HG02973 (cell line): Measurements from ENCODE around the gene NAV2.
A peak's percentile ranks its signal among the peaks of the same experiment; 100 is the strongest.

Experiments used
- ATAC-seq: cut with Tn5 transposase; IDR thresholded peaks from one replicate; pipeline ENCODE4 v1.9.1; 2021; ENCODE audit warnings: moderate library complexity; ENCODE audit not compliant: unreplicated experiment

Gene NAV2

DNA sequence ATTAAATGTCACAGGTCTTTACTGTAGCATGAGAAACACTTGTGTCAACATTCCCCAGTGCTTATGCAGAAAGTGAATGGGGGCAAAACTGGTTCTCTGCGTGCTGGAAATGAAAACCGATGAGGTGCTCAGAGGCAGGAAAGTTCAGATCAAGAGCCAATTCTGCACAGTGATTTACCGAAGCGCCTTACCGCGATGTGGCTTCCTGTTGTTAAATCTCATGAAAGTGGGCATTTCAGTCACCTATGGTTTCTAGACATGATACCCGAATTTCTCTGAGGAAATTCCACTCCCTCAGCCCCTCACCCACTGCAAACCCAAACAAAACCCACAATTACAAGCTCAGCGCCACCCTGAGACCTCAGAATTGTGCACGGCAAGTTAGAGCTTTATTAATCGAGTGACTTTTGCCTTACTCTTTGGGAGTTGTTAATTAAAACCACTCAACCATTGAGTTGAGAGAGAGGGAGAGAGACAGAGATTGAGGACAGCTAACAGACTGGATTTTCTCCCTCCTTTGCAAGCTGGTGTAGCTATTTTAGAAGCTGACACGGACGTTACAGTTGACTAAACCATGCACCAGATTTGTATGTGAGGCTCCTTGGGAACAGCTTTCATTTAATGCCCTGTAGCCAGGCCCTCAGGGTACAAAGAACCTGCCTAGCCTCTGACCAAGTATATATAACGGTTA is 251.2 kb downstream of the NAV2 start:
- no peak for ATAC-seq

DNA sequence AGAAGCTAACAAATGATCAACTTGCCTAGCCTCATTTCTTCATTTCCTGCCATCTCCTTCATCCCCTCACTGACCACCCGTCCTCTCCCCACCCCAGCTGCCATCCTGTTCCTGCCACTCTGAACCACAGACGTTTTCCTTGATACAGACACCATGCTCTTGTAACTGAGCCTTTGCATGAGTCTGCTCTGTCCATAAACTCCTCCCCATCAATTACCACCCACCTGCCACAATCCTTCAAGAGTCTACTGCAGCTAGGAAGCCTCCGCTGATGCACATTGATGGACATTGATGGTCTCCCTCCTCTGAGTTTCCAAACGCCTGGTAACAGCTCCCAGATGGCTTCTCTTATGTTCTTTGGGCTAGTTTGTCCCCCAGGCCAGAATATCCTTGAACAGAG is 253.8 kb downstream of the NAV2 start:
- ATAC-seq = no peak

DNA sequence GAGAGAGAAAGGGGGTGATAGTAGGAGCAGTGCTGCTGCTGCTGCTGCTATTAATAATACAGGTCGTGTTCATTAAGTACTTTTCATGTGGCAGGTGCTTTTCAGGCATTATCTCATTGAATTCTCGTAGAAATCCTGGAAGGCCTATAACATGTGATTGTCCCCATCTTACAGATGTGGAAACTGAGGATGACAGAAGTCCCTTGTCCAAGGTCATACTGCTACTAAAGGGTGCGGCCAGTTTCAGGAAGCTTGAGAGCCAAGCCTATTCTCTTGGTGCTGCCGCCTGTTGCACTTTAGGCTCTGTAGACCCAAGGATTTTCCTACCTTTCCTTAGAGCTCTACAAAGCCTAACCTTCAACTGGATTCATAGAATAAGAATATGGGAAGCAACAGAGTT is 254.3 kb downstream of the NAV2 start:
- no peak for ATAC-seq

- ATAC-seq = no peak
Measured at GRCh38 chr11:19967787-19968186, 255.2 kb downstream of the NAV2 start.

- ATAC-seq = no peak
Measured at GRCh38 chr11:19968860-19969259, 256.2 kb downstream of the NAV2 start.

GRCh38 chr11:19970944-19971343 is 258.3 kb downstream of the NAV2 start:
- no peak for ATAC-seq

DNA sequence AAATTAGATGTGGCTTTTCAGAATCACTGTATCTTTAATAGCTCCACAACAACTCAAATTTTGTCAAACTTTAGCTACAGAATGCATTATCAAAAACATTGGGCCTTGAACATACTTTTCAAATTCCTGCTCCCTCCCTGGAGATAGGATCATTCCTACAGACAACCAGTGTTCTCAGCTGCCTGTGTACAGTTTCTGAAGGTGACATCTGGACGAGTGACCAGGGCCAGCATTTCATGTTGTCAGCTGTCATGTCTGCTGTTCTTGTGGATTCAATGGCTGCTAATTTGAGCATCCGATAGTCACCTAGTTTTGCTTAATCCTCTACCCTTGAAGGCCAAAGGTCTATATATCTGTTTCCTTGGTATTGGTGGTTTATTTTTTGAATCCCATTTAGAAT is 259.5 kb downstream of the NAV2 start:
- ATAC-seq = no peak

- no peak for ATAC-seq
Measured at GRCh38 chr11:19972651-19973050, 260.0 kb downstream of the NAV2 start.

DNA sequence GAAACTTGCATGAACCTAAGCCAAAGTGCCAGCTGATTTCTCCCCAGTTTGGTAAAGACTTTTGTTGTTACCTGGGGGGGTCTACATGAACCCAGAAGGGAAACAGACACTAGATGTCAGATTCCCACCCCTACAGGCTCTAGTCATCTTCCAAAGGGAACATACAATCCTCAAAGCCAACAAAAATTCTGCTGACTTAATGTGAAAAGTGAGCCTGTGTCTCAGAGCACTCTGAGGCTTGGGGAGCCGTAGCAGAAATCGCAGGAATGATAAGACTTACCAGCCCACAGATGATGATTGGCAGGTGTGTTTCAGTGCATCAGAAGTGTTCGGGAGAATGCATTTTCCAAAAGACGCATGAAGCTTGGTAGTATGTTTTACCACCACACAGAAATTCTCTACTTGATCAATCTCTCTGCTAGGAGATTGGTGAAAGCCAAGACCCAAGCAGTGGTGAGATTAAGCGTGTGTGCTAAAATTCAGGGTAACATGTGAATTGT is 260.5 kb downstream of the NAV2 start:
- ATAC-seq = no peak

DNA sequence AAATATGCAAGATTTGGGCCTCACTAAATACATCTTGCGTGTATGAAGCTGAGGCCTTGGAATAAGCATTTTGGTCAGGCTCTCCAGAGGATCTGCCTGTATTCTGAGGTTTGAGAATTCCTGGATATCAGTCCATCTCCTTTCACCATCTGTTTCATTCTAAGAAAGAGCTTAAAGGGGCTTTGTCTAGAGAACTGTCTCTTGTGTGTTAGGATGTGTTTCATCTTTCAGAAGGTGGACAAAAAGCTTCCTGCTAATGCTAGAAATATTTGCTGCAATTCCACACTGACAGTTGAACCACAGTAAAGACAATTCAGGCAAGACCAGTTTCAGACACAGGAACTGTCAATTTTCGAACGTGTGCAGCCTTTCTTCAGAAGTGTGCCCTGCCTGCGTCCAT is 262.2 kb downstream of the NAV2 start:
- no peak for ATAC-seq

GRCh38 chr11:19975414-19975990 is 262.9 kb downstream of the NAV2 start:
- no peak for ATAC-seq

GRCh38 chr11:19976281-19976941 is 263.8 kb downstream of the NAV2 start:
- no peak for ATAC-seq

- no peak for ATAC-seq
Measured at GRCh38 chr11:19977941-19978340, 265.3 kb downstream of the NAV2 start.

DNA sequence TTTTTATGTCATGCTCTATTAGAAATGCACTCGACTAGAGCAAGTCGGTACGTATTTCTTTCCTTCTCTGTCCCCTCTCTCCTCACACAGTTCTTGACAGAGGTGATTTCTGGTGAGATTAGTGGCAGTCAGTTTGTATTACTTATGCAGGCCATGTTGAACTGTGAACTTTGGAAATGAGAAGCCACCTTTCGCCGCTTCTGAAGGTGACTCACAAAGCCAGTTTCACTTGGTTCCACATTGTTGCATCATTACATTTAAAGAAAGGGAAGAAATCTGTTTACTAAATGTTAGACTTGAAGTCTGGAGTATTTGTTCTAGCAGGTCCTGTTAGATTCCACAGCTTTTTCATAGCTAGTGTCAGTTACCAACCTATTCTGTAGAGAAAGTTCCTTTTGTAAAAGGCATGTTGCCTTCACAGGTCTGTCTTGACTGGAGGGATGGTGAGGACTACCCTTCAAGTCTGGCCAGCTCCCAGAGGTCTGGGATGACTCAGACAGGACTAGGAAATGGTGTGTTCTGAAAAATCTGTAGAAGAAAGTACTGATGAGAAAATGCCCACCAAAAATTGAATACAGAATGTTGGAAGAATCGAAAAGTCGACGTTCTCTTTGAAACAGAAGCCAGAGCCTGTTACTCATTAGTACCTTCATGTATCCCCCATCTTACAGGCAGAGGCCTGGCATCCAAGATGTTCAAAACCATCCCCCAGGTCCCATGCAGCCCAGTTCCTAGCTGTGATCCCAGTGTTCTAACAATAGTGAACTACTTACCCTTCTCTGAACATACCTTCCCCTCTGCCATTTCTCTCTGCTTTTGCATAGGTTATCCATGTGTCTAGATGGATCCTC is 266.3 kb downstream of the NAV2 start:
- peak; percentile 64 for ATAC-seq

DNA sequence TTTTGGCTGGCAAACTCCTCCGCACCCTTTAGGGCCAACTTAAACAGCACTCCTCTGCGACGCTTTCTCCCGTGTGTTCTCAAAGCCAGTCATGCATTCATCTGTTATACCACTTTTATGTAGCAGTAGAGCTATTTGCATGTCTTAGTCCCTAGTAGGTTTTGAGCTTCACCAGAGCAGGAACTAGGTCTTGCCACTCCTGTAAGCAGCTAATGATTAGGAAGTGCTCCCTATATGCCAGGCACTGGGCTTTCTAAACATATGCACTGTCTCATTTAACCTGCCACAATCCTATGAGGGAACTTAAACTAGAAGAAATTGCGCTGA is 266.8 kb downstream of the NAV2 start:
- peak; percentile 64 for ATAC-seq

DNA sequence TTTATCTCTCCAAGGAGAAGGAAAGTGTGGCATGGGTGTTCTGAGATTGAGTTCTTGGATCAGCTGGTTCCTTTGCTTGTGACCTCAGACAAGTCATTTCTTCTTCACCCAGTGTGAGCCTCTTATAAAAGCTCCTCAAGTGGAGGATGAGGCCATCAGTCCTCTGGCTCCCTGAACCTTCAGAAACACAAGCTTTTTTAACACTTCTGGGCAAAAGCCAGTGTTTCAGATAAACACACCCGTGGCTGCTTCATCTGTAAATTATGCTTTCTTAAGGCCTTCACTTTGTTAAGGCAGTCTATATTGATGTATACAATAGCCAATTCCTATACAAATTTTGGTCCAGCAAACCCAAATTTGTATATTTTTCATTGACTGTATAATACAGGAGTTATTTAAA is 267.8 kb downstream of the NAV2 start:
- no peak for ATAC-seq

- ATAC-seq = no peak
Measured at GRCh38 chr11:19980957-19981669, 268.5 kb downstream of the NAV2 start.

- no peak for ATAC-seq
Measured at GRCh38 chr11:19982774-19983495, 270.3 kb downstream of the NAV2 start.

DNA sequence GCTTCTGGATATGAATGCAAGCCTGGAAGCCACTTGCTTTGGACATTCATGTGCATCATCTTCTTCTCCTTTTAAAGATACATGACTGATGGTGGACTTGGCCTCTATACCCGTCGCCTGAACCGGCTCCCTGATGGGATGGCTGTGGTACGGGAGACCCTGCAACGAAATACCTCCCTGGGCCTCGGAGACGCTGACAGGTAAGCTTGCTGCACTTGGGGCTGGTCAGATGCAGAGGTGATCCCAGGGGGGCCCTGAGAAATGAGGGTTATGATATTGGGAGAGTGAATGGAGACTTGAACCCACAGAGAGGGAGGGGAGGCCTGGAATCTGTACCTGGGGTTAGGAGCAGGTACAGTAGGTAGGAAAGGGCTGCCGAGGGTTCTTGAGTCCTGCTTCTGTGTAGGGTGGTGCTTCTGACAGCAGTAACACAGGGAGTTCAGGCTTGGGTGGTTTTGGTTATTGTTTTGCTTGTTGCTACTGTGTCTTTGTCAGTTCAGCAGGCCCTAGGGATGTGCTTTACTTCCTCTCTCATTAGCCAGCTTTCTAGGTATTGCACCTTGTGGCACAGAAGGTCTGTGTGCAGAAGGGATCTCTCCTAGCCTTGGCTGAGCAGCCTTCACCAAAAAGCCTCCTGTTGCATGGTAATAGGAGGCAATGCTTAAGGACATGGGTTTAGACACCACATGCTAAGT is 271.6 kb downstream of the NAV2 start:
- ATAC-seq = peak; percentile 37

DNA sequence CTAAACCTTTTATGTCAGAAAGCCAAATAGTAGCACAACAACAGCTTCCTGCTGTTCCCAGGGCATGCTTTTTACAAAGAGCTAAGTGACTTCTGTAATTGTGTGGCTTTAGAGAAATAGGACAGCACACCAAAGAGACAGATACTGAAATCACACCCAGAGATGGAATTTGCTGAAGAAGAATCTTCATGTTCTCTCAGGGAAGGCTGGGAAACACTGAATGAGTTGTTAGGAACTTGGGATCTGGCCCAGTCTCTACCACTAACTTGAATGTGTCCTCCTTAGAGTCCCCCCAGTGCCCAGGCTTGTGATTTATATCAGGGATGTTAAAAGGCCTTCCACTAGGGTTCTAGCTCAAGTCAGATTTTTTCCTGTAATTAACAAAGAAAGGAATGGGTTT is 272.5 kb downstream of the NAV2 start:
- ATAC-seq = no peak
